HEK293 (cell line): ENCODE results near the gene SCUBE1.

Source experiments
- CTCF ChIA-PET: fragments of 350-600 bp; formaldehyde crosslinking; extraction: SDS; loops from one replicate; lab custom pipeline; 2021; ENCODE audit warnings: antibody characterized with exemption; lab: Yijun Ruan, JAX
- POLR2A ChIA-PET: fragments of 300-600 bp; formaldehyde crosslinking; extraction: SDS; loops from one replicate; lab custom pipeline; 2020; ENCODE audit warnings: antibody characterized with exemption, inconsistent platforms; lab: Yijun Ruan, JAX
- H3K27ac ChIP-seq: fragments of 200-500 bp; sonication (Bioruptor generic); 2 replicates; pipeline ENCODE4 v1.5.1; 2014; ENCODE audit warnings: low read depth, low read length, control low read depth, inconsistent platforms; ENCODE audit errors: extremely low read depth
- H3K36me3 ChIP-seq, 2 experiments: fragments of 200-500 bp in 1 of 2; sonication (Bioruptor generic) in 1 of 2; 1 replicate in 1 of 2; 2 replicates in 1 of 2; pipeline ENCODE4 v1.5.1; 2014 to 2017; ENCODE audit warnings: inconsistent platforms in 2 of 2, low read length in 2 of 2; ENCODE audit not compliant: control insufficient read depth in 2 of 2, insufficient read depth in 1 of 2
- H3K4me1 ChIP-seq: fragments of 200-500 bp; sonication (Bioruptor generic); 2 replicates; pipeline ENCODE4 v1.5.1; 2014; ENCODE audit warnings: mild to moderate bottlenecking, low read length, inconsistent platforms; ENCODE audit not compliant: control insufficient read depth, insufficient read depth
- H3K4me3 ChIP-seq: 2 replicates; pipeline ENCODE4 v1.5.1; 2011; ENCODE audit warnings: low read depth, mild to moderate bottlenecking, control low read depth, low read length, moderate library complexity
- H3K9me3 ChIP-seq: fragments of 200-500 bp; sonication (Bioruptor generic); 2 replicates; pipeline ENCODE4 v1.5.1; 2014; ENCODE audit warnings: low read depth, low read length, inconsistent platforms; ENCODE audit not compliant: control insufficient read depth, insufficient read depth
- MZF1 ChIP-seq: fragments of 450-650 bp; formaldehyde crosslinking; IDR thresholded peaks from 2 replicates; pipeline ENCODE4 v1.5.1; 2017; ENCODE audit warnings: missing biosample characterization, missing genetic modification characterization, borderline replicate concordance
- PRDM2 ChIP-seq: fragments of 450-650 bp; formaldehyde crosslinking; IDR thresholded peaks from 2 replicates; pipeline ENCODE4 v1.5.1; 2016; ENCODE audit warnings: missing biosample characterization, missing genetic modification characterization, borderline replicate concordance
- SP7 ChIP-seq: fragments of 450-650 bp; formaldehyde crosslinking; IDR thresholded peaks from 2 replicates; pipeline ENCODE4 v1.5.1; 2016; ENCODE audit warnings: missing biosample characterization, missing genetic modification characterization
- TSHZ1 ChIP-seq: fragments of 450-650 bp; formaldehyde crosslinking; IDR thresholded peaks from 2 replicates; pipeline ENCODE4 v1.5.1; 2016; ENCODE audit warnings: missing biosample characterization, missing genetic modification characterization, borderline replicate concordance
- YY1 ChIP-seq: fragments of 450-650 bp; formaldehyde crosslinking; IDR thresholded peaks from 2 replicates; pipeline ENCODE4 v1.5.1; 2018; ENCODE audit warnings: missing biosample characterization, missing genetic modification characterization
- ZBTB21 ChIP-seq: fragments of 450-650 bp; formaldehyde crosslinking; IDR thresholded peaks from 2 replicates; pipeline ENCODE4 v1.5.1; 2017; ENCODE audit warnings: missing biosample characterization, missing genetic modification characterization
- ZBTB48 ChIP-seq: fragments of 450-650 bp; formaldehyde crosslinking; IDR thresholded peaks from 2 replicates; pipeline ENCODE4 v1.5.1; 2016; ENCODE audit warnings: missing biosample characterization, missing genetic modification characterization
- ZBTB8A ChIP-seq: fragments of 450-650 bp; formaldehyde crosslinking; IDR thresholded peaks from 2 replicates; pipeline ENCODE4 v1.5.1; 2016; ENCODE audit warnings: missing biosample characterization, missing genetic modification characterization
- ZIC2 ChIP-seq: fragments of 450-650 bp; formaldehyde crosslinking; IDR thresholded peaks from 2 replicates; pipeline ENCODE4 v1.5.1; 2016; ENCODE audit warnings: missing biosample characterization, missing genetic modification characterization
- ZNF132 ChIP-seq: fragments of 450-650 bp; formaldehyde crosslinking; IDR thresholded peaks from 2 replicates; pipeline ENCODE4 v1.5.1; 2017; ENCODE audit warnings: missing biosample characterization, missing genetic modification characterization, borderline replicate concordance
- ZNF211 ChIP-seq: fragments of 450-650 bp; formaldehyde crosslinking; IDR thresholded peaks from 2 replicates; pipeline ENCODE4 v1.5.1; 2016; ENCODE audit warnings: low read depth, missing biosample characterization, missing genetic modification characterization
- ZNF23 ChIP-seq: fragments of 450-650 bp; formaldehyde crosslinking; IDR thresholded peaks from 2 replicates; pipeline ENCODE4 v1.5.1; 2016; ENCODE audit warnings: missing biosample characterization, missing genetic modification characterization, borderline replicate concordance
- ZNF280D ChIP-seq: fragments of 450-650 bp; formaldehyde crosslinking; IDR thresholded peaks from 2 replicates; pipeline ENCODE4 v1.5.1; 2016; ENCODE audit warnings: missing biosample characterization, missing genetic modification characterization
- ZNF324 ChIP-seq: fragments of 450-650 bp; formaldehyde crosslinking; IDR thresholded peaks from 2 replicates; pipeline ENCODE4 v1.5.1; 2016; ENCODE audit warnings: missing biosample characterization, missing genetic modification characterization
- ZNF48 ChIP-seq: fragments of 450-650 bp; formaldehyde crosslinking; IDR thresholded peaks from 2 replicates; pipeline ENCODE4 v1.5.1; 2016; ENCODE audit warnings: missing biosample characterization, missing genetic modification characterization
- ZNF629 ChIP-seq: fragments of 450-650 bp; formaldehyde crosslinking; IDR thresholded peaks from 2 replicates; pipeline ENCODE4 v1.5.1; 2017; ENCODE audit warnings: missing biosample characterization, missing genetic modification characterization
- ZNF664 ChIP-seq: fragments of 450-650 bp; formaldehyde crosslinking; IDR thresholded peaks from 2 replicates; pipeline ENCODE4 v1.5.1; 2016; ENCODE audit warnings: missing biosample characterization, missing genetic modification characterization
- TF ChIP-seq, protein P1 (sequence below): fragments of 450-650 bp; formaldehyde crosslinking; IDR thresholded peaks from 2 replicates; pipeline ENCODE4 v1.5.1; 2016; ENCODE audit warnings: missing biosample characterization, missing genetic modification characterization

SCUBE1 gene

DNA sequence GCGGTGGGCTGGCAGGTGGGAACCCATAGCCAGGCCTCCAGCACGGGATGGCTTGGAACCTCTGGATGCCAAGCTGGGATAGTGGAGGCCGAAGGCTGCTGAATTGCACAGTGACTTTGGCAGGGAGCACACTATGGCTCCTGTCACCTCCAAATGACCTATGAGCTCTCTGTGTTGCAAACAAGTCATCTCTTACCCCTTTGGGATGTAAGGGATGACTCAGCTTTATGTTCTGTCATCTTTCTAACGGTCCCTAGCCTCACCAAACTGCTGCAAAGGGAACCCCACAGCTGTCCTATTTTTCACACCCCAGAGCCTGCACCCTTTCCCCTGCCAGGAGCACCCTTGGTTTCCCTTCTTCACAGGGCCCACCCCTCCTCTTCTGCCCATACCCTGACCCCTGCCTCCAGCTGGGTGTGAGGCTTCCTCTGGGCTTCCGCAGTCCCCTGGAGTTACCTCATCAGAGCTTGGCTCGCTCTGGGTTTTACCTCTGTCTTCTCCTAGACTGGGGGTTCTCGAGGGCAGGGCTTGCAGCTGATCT, 2.7 kb upstream of the SCUBE1 start:
- ChIA-PET CTCF (interaction anchor here (0.6 to 5.9 kb wide), 48 partner anchors 9 to 986 kb away, joined by 3 to 318 read pairs (median 9); partner anchors contain the start of gene TTLL12), POLR2A (interaction anchor here (0.6 to 2.4 kb wide), 4 partner anchors 8 to 149 kb away, joined by 3 to 15 read pairs (median 3); no protein-coding TSS in a partner anchor)
- no peaks in the 10 kb centered on the region; the same call in 1 of the 2 replicates for H3K4me1 ChIP-seq
- no peaks in the 10 kb centered on the region for H3K36me3 ChIP-seq
- peak; percentile 62 for TF ChIP-seq ZNF629 (tag by site-specific recombination)
- no peak for TF ChIP-seq ZNF280D (tag by site-specific recombination)
- no peak; the same call in 1 of the 2 replicates for TF ChIP-seq ZBTB8A (tag by site-specific recombination)
- 0 out of 2 replicates have a peak, but pooled peaks have one; percentile 29 for TF ChIP-seq ZNF324
- peak; percentile 53; the same call in 1 of the 2 replicates for TF ChIP-seq ZIC2 (tag by site-specific recombination)
- 0 out of 2 replicates have a peak, but pooled peaks have one; percentile 36 for TF ChIP-seq SP7
- no peak for TF ChIP-seq ZNF48
- TF ChIP-seq ZNF23 (tag by site-specific recombination) = no peak
- TF ChIP-seq ZNF132 = no peak
- 0 out of 2 replicates have a peak, but pooled peaks have one; percentile 31 for TF ChIP-seq TSHZ1
- peak; percentile 95 for TF ChIP-seq ZBTB48 (tag by site-specific recombination)
- TF ChIP-seq YY1 (tag by site-specific recombination) = no peak
- no peak for TF ChIP-seq ZNF664 (tag by site-specific recombination)
- TF ChIP-seq ZNF211 (tag by site-specific recombination) = no peak
- TF ChIP-seq, protein P1, sequence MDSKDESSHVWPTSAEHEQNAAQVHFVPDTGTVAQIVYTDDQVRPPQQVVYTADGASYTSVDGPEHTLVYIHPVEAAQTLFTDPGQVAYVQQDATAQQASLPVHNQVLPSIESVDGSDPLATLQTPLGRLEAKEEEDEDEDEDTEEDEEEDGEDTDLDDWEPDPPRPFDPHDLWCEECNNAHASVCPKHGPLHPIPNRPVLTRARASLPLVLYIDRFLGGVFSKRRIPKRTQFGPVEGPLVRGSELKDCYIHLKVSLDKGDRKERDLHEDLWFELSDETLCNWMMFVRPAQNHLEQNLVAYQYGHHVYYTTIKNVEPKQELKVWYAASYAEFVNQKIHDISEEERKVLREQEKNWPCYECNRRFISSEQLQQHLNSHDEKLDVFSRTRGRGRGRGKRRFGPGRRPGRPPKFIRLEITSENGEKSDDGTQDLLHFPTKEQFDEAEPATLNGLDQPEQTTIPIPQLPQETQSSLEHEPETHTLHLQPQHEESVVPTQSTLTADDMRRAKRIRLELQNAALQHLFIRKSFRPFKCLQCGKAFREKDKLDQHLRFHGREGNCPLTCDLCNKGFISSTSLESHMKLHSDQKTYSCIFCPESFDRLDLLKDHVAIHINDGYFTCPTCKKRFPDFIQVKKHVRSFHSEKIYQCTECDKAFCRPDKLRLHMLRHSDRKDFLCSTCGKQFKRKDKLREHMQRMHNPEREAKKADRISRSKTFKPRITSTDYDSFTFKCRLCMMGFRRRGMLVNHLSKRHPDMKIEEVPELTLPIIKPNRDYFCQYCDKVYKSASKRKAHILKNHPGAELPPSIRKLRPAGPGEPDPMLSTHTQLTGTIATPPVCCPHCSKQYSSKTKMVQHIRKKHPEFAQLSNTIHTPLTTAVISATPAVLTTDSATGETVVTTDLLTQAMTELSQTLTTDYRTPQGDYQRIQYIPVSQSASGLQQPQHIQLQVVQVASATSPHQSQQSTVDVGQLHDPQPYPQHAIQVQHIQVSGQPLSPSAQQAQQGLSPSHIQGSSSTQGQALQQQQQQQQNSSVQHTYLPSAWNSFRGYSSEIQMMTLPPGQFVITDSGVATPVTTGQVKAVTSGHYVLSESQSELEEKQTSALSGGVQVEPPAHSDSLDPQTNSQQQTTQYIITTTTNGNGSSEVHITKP (tag by site-specific recombination) = no peak
- no peak for TF ChIP-seq ZBTB21
- no peak for TF ChIP-seq MZF1 (tag by site-specific recombination)
- TF ChIP-seq PRDM2 = no peak
- no peaks in the 10 kb centered on the region for H3K9me3 ChIP-seq
- no peak overlapping the region for H3K4me3 ChIP-seq
- H3K27ac ChIP-seq = no peak overlapping the region
